ENCODE measurements around the gene SYT17.
A peak's percentile ranks its signal among the peaks of the same experiment; 100 is the strongest.

SYT17 gene

GRCh38 chr16:19139436-19140091 lies 28.5 kb upstream of the SYT17 start:
- no peak for DNase-seq

DNA sequence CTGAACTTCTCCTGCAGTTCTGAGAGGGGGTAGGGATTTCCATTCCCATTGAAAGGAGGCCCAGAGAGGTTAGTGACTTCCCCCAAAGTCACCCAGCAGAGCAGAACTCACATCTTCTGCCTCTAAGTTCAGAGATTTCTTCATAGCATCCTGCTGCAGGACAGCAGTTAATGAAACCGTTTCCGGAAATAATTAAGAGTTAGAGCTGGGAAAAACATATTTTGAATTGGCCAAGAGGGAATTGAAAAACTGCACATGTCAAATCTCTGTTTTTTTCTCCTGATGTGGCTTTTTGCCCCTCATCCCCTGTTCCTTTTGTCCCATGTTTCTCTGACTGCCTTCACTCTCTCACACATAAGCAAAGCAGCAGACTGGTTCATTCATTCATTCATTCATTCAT lies 27.6 kb upstream of the SYT17 start:
- DNase-seq: no peak

DNA sequence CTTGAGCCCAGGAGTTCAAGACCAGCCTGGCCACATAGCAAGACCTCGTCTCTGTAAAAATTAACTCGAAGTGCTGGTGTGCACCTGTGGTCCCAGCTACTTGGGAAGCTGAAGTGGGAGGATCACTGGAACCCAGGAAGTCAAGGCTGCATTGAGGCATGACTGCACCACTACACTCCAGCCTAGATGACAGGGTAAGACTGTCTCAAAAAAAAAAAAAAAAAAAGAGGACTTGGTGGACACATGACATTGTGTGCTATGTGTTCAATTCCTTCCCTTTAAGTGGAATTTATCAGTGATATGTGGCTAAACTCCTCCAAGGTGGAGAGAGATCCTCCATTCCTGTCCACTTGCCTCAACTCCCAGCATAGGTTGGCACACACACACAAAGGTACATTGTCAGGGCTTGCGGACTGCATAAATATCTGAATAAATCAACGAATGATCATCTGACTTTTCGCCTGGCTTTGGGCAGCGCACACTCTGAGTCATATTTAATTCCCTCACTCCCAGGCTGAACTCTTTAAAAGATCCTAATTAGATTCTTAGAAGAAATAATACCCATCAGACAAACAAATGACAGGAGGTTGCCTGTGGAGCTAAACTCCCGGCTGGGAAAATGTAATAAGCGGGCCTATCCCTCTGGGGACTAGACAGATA lies 25.0 kb upstream of the SYT17 start:
- no peak for DNase-seq

DNA sequence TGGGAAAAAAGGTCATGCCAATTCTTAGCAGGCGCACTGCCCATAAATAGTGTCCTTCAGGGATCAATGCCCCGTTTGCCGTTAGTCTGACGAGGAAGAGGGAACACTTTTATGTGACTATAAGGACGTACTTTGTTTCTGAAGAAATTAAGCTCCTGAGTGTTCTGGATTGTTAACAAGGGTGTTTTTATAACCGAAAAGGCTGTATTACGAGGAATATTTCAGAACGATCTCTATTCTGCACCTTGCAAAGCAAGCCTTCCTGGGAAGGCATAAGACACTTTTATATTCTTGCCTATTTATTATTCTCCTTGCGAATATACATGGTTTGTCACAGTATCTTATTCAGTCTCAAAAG lies 24.5 kb upstream of the SYT17 start:
- no peak for DNase-seq

- DNase-seq: no peak
These were observed 23.0 kb upstream of the SYT17 start for GRCh38 chr16:19145010-19145409.

GRCh38 chr16:19147126-19147525 lies 20.9 kb upstream of the SYT17 start:
- DNase-seq: no peak

DNA sequence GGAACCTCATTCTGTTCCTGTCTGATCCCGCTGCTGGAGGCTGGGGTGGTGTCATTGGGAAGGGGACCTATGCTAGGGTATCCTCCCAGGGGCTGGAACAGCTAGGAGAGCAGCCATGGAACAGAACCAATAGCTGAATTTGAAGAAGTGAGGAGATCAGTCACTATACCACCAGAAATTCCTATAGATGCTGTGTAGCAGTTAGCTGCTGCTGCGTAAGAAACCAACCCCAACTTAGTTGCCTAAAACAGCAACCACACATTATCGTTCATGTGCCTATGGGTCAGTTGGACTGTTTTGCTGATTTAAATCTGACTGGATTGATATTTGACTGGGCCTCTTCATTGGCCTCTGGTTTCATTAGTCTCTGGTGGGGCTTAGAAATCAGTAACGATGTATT lies 20.4 kb upstream of the SYT17 start:
- DNase-seq: no peak

- DNase-seq: no peak
These were observed 19.9 kb upstream of the SYT17 start for GRCh38 chr16:19148189-19148588.

GRCh38 chr16:19151310-19151709 lies 16.7 kb upstream of the SYT17 start:
- DNase-seq: no peak

- no peak for DNase-seq
These were observed 16.0 kb upstream of the SYT17 start for GRCh38 chr16:19152042-19152441.

- no peak for DNase-seq
These were observed 14.2 kb upstream of the SYT17 start for GRCh38 chr16:19153876-19154275.

GRCh38 chr16:19162085-19162484 lies 6.0 kb upstream of the SYT17 start:
- no peak for DNase-seq

GRCh38 chr16:19163215-19163614 lies 4.8 kb upstream of the SYT17 start:
- no peak for DNase-seq

- DNase-seq: no peak
These were observed 3.8 kb upstream of the SYT17 start for GRCh38 chr16:19164285-19164684.

- no peak for DNase-seq
These were observed 2.9 kb upstream of the SYT17 start for GRCh38 chr16:19165101-19165500.

GRCh38 chr16:19166500-19166899 lies 1.5 kb upstream of the SYT17 start:
- no peak for DNase-seq

DNA sequence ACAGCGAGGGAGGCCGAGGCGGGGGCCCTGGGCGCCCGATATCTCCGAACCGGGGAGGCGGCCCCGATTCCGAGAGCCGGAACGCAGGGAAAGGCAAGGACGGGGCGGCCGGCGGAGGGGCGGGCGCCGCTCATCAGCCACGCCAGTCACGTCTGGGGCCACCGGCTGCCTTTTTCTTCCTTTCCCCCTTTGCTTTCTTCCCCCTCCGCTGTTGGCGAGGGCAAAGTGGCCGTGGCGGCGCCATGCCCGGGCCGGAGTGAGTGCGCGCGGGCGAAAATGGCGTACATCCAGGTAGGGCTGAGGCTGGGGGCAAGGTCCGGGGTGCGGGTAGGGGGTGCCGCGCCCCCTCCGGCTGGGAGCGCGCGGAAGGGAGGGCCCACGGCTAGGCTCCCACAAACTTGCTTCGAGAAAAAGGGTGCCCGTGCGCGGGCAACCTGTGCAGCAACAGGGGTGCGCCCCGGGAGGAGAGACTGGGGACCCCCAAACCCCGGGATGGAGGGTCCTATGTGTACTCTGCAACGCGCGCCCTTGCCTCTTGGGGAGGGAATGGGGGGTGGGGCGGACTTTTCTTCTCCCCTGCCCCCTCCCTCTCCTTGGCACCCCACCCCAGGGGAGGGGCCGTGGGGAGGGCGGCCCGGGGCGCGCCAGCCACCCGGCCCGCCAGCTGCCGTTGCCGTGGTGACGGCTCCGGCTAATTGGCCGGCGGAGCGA lies 486 bp downstream of the SYT17 start:
- peak; percentile 14 to 51 (median 28) for DNase-seq

GRCh38 chr16:19169082-19169639 lies 1.1 kb downstream of the SYT17 start:
- DNase-seq: peak in 1 of 4 experiments; percentile 7

DNA sequence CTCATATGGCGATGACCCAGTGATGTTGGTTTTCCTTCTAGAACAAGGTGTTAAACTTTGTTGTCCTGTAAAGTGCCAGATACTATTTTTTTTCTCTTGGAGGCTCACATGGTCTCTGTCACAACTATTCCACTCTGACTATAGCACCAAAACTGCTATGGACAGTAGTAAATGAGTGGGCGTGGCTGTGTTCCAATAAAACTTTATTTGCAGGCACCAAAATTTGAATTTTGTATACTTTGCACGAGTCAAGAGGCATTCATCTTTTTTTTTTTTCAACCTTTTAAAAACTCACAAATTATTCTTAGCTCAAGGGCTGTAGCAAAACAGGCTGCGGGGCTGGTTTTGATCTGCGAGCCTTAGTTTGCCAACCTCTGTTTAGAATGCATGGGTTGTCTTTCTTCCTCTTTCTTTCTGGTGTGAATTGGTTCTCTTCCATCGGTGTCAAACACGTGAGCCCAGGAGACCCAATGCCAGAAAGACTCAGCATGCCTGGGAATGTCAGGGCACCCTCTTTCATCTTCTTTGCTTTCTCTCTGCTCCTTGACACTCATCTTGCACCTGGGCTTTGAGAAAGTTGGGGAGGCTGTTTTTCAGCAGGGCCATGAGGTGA lies 2.1 kb downstream of the SYT17 start:
- DNase-seq: no peak

GRCh38 chr16:19172098-19172780 lies 4.2 kb downstream of the SYT17 start:
- DNase-seq: no peak

- DNase-seq: no peak
These were observed 5.0 kb downstream of the SYT17 start for GRCh38 chr16:19173059-19173458.

- no peak for DNase-seq
These were observed 5.8 kb downstream of the SYT17 start for GRCh38 chr16:19173649-19174383.

Data from suppressor macrophage (primary cell).